SJSA1 (cell line): ENCODE data around the gene MUC12. TPM values are rescaled to one million over a fixed set of nuclear protein-coding genes. Genes with fewer than 3 reads are reported as not detected.

Experiments used
- total RNA-seq: library from RNA; depleted of rRNA; stranded (reverse); fragments of >200 nt; shearing (Covaris generic); gene quantifications from 2 replicates; pipeline ENCODE4 v1.2.3, GENCODE V29; 2014; rRNA removed

MUC12 gene
- total RNA-seq, 1 experiment from 2014 or later = not detected

Other genes with a start within 250 kb of the MUC12 start
- gene EPO, start 249.1 kb upstream of the MUC12 start, total RNA-seq = not detected in 2 replicates
- not detected in 2 replicates for gene ZAN, start 236.0 kb upstream of the MUC12 start, total RNA-seq
- 39.8 and 49.0 TPM in 2 replicates for gene EPHB4, start 142.0 kb upstream of the MUC12 start, total RNA-seq
- 15.2 and 17.8 TPM in 2 replicates for gene SLC12A9, start 116.9 kb upstream of the MUC12 start, total RNA-seq
- 88.0 and 95.9 TPM in 2 replicates for gene TRIP6, start 102.2 kb upstream of the MUC12 start, total RNA-seq
- 64.4 and 76.2 TPM in 2 replicates for gene SRRT, start 94.5 kb upstream of the MUC12 start, total RNA-seq
- 3.1 and 3.7 TPM in 2 replicates for gene UFSP1, start 79.8 kb upstream of the MUC12 start, total RNA-seq
- 0.16 TPM in 1 of 2 replicates, not detected in the other for gene ACHE, start 73.7 kb upstream of the MUC12 start, total RNA-seq
- gene MUC3A, start 20.0 kb upstream of the MUC12 start, total RNA-seq = not detected in 2 replicates
- not detected in 2 replicates for gene MUC17, start 50.5 kb downstream of the MUC12 start, total RNA-seq
- 5.2 and 10.3 TPM in 2 replicates for gene TRIM56, start 115.9 kb downstream of the MUC12 start, total RNA-seq
- gene SERPINE1, start 157.5 kb downstream of the MUC12 start, total RNA-seq = 21.8 and 25.6 TPM in 2 replicates
- gene AP1S1, start 184.9 kb downstream of the MUC12 start, total RNA-seq = 98.4 and 119 TPM in 2 replicates
- gene VGF, start 196.0 kb downstream of the MUC12 start, total RNA-seq = not detected in 2 replicates
- not detected in 2 replicates for gene NAT16, start 210.7 kb downstream of the MUC12 start, total RNA-seq
- gene MOGAT3, start 231.5 kb downstream of the MUC12 start, total RNA-seq = not detected in 2 replicates
- gene PLOD3, start 248.0 kb downstream of the MUC12 start, total RNA-seq = 71.3 and 88.2 TPM in 2 replicates
- gene ZNHIT1, start 248.6 kb downstream of the MUC12 start, total RNA-seq = 108 and 141 TPM in 2 replicates